H9 (cell line): ENCODE results near the gene UGT1A3. TPM values are rescaled to one million over a fixed set of nuclear protein-coding genes. Genes with fewer than 3 reads are reported as not detected.

Experiments used
- DNase-seq: peaks from one replicate; pipeline ENCODE4 v3.0.0-alpha.2; 2017
- H2AFZ ChIP-seq: one replicate; pipeline ENCODE4 v1.6.1; 2013; ENCODE audit warnings: mild to moderate bottlenecking, low read length, control low read depth, moderate library complexity
- H2AK5ac ChIP-seq: 2 replicates; pipeline ENCODE4 v1.6.1; 2013; ENCODE audit warnings: low read length, control low read depth, mixed read lengths; ENCODE audit not compliant: insufficient read length
- H2BK120ac ChIP-seq: one replicate; pipeline ENCODE4 v1.6.1; 2013; ENCODE audit warnings: low read depth, mild to moderate bottlenecking, low read length, control low read depth, inconsistent platforms; ENCODE audit not compliant: poor library complexity, severe bottlenecking
- H2BK12ac ChIP-seq: 2 replicates; pipeline ENCODE4 v1.6.1; 2013; ENCODE audit warnings: low read length, control low read depth, mixed read lengths, low read depth; ENCODE audit not compliant: insufficient read length
- H2BK15ac ChIP-seq: 2 replicates; pipeline ENCODE4 v1.6.1; 2013; ENCODE audit warnings: low read depth, low read length, control low read depth
- H2BK20ac ChIP-seq: one replicate; pipeline ENCODE4 v1.6.1; 2013; ENCODE audit warnings: low read depth, mild to moderate bottlenecking, low read length, control low read depth, inconsistent platforms; ENCODE audit not compliant: poor library complexity, severe bottlenecking
- H2BK5ac ChIP-seq: 2 replicates; pipeline ENCODE4 v1.6.1; 2013; ENCODE audit warnings: low read length, control low read depth, mixed read lengths; ENCODE audit not compliant: insufficient read length
- H3K14ac ChIP-seq: 2 replicates; pipeline ENCODE4 v1.6.1; 2013; ENCODE audit warnings: low read length, control low read depth; ENCODE audit not compliant: insufficient read depth
- H3K18ac ChIP-seq: 2 replicates; pipeline ENCODE4 v1.6.1; 2013; ENCODE audit warnings: low read depth, mild to moderate bottlenecking, mixed read lengths, low read length, control low read depth; ENCODE audit not compliant: insufficient read length
- H3K23ac ChIP-seq: 2 replicates; pipeline ENCODE4 v1.6.1; 2013; ENCODE audit warnings: low read length, control low read depth, mixed read lengths, low read depth; ENCODE audit not compliant: insufficient read length
- H3K23me2 ChIP-seq: 2 replicates; pipeline ENCODE4 v1.6.1; 2013; ENCODE audit warnings: low read depth, mild to moderate bottlenecking, mixed read lengths, low read length, control low read depth; ENCODE audit not compliant: insufficient read length, poor library complexity, severe bottlenecking
- H3K27ac ChIP-seq: 2 replicates; pipeline ENCODE4 v1.5.1; 2013; ENCODE audit warnings: low read length, control low read depth, mixed read lengths, low read depth; ENCODE audit not compliant: insufficient read length
- H3K27me3 ChIP-seq: 2 replicates; pipeline ENCODE4 v1.6.1; 2013; ENCODE audit warnings: low read length, control low read depth, inconsistent platforms; ENCODE audit not compliant: insufficient read depth
- H3K4ac ChIP-seq: 2 replicates; pipeline ENCODE4 v1.6.1; 2013; ENCODE audit warnings: low read depth, mild to moderate bottlenecking, control low read depth, inconsistent platforms, low read length, moderate library complexity
- H3K4me1 ChIP-seq: 2 replicates; pipeline ENCODE4 v1.6.1; 2013; ENCODE audit warnings: low read length, control low read depth, inconsistent platforms; ENCODE audit not compliant: insufficient read depth
- H3K4me2 ChIP-seq: 2 replicates; pipeline ENCODE4 v1.6.1; 2013; ENCODE audit warnings: low read length, control low read depth, mixed read lengths; ENCODE audit not compliant: insufficient read length, insufficient read depth
- H3K56ac ChIP-seq: 2 replicates; pipeline ENCODE4 v1.6.1; 2013; ENCODE audit warnings: low read depth, mild to moderate bottlenecking, mixed read lengths, low read length, control low read depth; ENCODE audit not compliant: insufficient read length
- H3K79me1 ChIP-seq: 2 replicates; pipeline ENCODE4 v1.6.1; 2013; ENCODE audit warnings: low read depth, mild to moderate bottlenecking, moderate library complexity, low read length, control low read depth, inconsistent platforms; ENCODE audit not compliant: insufficient read depth, poor library complexity, severe bottlenecking
- H3K79me2 ChIP-seq: 2 replicates; pipeline ENCODE4 v1.6.1; 2013; ENCODE audit warnings: low read length, control low read depth, inconsistent platforms; ENCODE audit not compliant: insufficient read depth
- H3K9ac ChIP-seq: 2 replicates; pipeline ENCODE4 v1.6.1; 2013; ENCODE audit warnings: low read length, control low read depth, mixed read lengths; ENCODE audit not compliant: insufficient read length; ENCODE audit errors: extremely low read depth
- H3K9me3 ChIP-seq: one replicate; pipeline ENCODE4 v1.6.1; 2013; ENCODE audit warnings: low read depth, low read length, inconsistent platforms; ENCODE audit not compliant: control insufficient read depth
- H3T11ph ChIP-seq: one replicate; pipeline ENCODE4 v1.6.1; 2013; ENCODE audit warnings: mild to moderate bottlenecking, low read length, control low read depth, inconsistent platforms
- H4K20me1 ChIP-seq: one replicate; pipeline ENCODE4 v1.6.1; 2013; ENCODE audit not compliant: control insufficient read depth, insufficient read length, insufficient read depth
- H4K5ac ChIP-seq: 2 replicates; pipeline ENCODE4 v1.6.1; 2013; ENCODE audit warnings: low read depth, mild to moderate bottlenecking, mixed read lengths, low read length, control low read depth; ENCODE audit not compliant: insufficient read length
- H4K8ac ChIP-seq: replicated peaks from 2 replicates; pipeline ENCODE4 v1.6.1; 2013; ENCODE audit warnings: low read length, control low read depth, mixed read lengths, low read depth; ENCODE audit not compliant: insufficient read length
- H4K91ac ChIP-seq: 2 replicates; pipeline ENCODE4 v1.6.1; 2013; ENCODE audit warnings: low read depth, mild to moderate bottlenecking, moderate library complexity, mixed read lengths, low read length, control low read depth; ENCODE audit not compliant: insufficient read length
- H3K27ac Mint-ChIP-seq, 3 experiments: 2 replicates in 2 of 3; 3 replicates in 1 of 3; pipeline ENCODE4 v1.8.0; 2020 to 2021; ENCODE audit warnings: mixed read lengths in 3 of 3, mild to moderate bottlenecking in 1 of 3, moderate library complexity in 1 of 3
- H3K27me3 Mint-ChIP-seq: 2 replicates; pipeline ENCODE4 v1.8.0; 2021; ENCODE audit warnings: low read depth, mild to moderate bottlenecking, moderate library complexity, mixed read lengths
- H3K36me3 Mint-ChIP-seq, 3 experiments: 2 replicates in 2 of 3; 3 replicates in 1 of 3; pipeline ENCODE4 v1.8.0; 2020 to 2021; ENCODE audit warnings: low read depth in 3 of 3, mixed read lengths in 3 of 3; ENCODE audit not compliant: insufficient read depth in 1 of 3
- H3K4me1 Mint-ChIP-seq, 2 experiments: 2 replicates each; pipeline ENCODE4 v1.8.0; 2020; ENCODE audit warnings: mixed read lengths in 2 of 2
- H3K4me3 Mint-ChIP-seq, 2 experiments: 2 replicates in 1 of 2; 3 replicates in 1 of 2; pipeline ENCODE4 v1.8.0; 2020 to 2021; ENCODE audit warnings: mild to moderate bottlenecking in 2 of 2, mixed read lengths in 2 of 2, moderate library complexity in 1 of 2
- H3K9me3 Mint-ChIP-seq, 2 experiments: 2 replicates in 1 of 2; 3 replicates in 1 of 2; pipeline ENCODE4 v1.8.0; 2020; ENCODE audit warnings: mild to moderate bottlenecking in 2 of 2, mixed read lengths in 2 of 2, moderate library complexity in 1 of 2
- CTCF ChIP-seq: fragments of 200-600 bp; sonication (generic); conservative IDR thresholded peaks from 3 replicates; pipeline ENCODE4 v1.8.0; 2021; ENCODE audit warnings: antibody characterized with exemption, mild to moderate bottlenecking
- WGBS: extraction: QIAGEN DNeasy Blood & Tissue Kit; methylation state at CpG from one replicate; pipeline ENCODE4 v1.1.7; 2013; ENCODE audit warnings: missing lambda C conversion rate, low lambda C conversion rate, mixed read lengths; ENCODE audit not compliant: insufficient read length; ENCODE audit errors: extremely low coverage; 5-methylcytosine and 5-hydroxymethylcytosine counted together
- total RNA-seq: library from RNA; stranded (reverse); gene quantifications from 2 replicates; pipeline ENCODE4 v1.2.1, GENCODE V29; 2021

Gene UGT1A3
- total RNA-seq, 1 experiment from 2014 or later, result not detected

- no peaks in the 10 kb centered on the region for H3K79me2 ChIP-seq
- no peak overlapping the region for H2BK5ac ChIP-seq
- no peak overlapping the region for H3K4me2 ChIP-seq
- H3K56ac ChIP-seq, result no peak overlapping the region
- H3K23ac ChIP-seq, result no peak overlapping the region
- no peaks in the 10 kb centered on the region for H3K27me3 ChIP-seq
- no peak for DNase-seq
- no peak overlapping the region for H2AK5ac ChIP-seq
- H3T11ph ChIP-seq, result no peak overlapping the region
- H2BK12ac ChIP-seq, result no peak overlapping the region
- H3K27ac ChIP-seq, result no peak overlapping the region
- no peak overlapping the region for H3K9ac ChIP-seq
- no peak overlapping the region for H4K91ac ChIP-seq
- H4K8ac ChIP-seq, result no peak overlapping the region
- H3K79me1 ChIP-seq, result no peaks in the 10 kb centered on the region
- no peak overlapping the region for H2BK20ac ChIP-seq
- H4K5ac ChIP-seq, result no peak overlapping the region
- H3K4ac ChIP-seq, result no peak overlapping the region
- no peak overlapping the region; the same call in 1 of the 2 replicates for H3K14ac ChIP-seq
- H3K9me3 Mint-ChIP-seq, result peaks cover 11 to 16% of the 10 kb centered on the region in 2 experiments
- no CpG with 5 or more reads among the region's 46 CpGs for WGBS
- TF ChIP-seq CTCF, result no peak
- H3K23me2 ChIP-seq, result no peaks in the 10 kb centered on the region
- H2BK120ac ChIP-seq, result no peak overlapping the region
- no peak overlapping the region for H2AFZ ChIP-seq
- no peaks in the 10 kb centered on the region for H3K9me3 ChIP-seq
- H3K4me3 Mint-ChIP-seq, result no peak overlapping the region
- no peak overlapping the region for H3K18ac ChIP-seq
- peaks cover 6% of the 10 kb centered on the region for H3K27me3 Mint-ChIP-seq
- no peaks in the 10 kb centered on the region for H3K4me1 ChIP-seq
- no peaks in the 10 kb centered on the region for H4K20me1 ChIP-seq
- peaks cover 0 to 3% (median 0%) of the 10 kb centered on the region in 3 experiments; a peak in 1 of 7 replicates for H3K36me3 Mint-ChIP-seq
- H3K27ac Mint-ChIP-seq, result no peak overlapping the region
- no peak overlapping the region for H2BK15ac ChIP-seq
- no peaks in the 10 kb centered on the region for H3K4me1 Mint-ChIP-seq
Observed at GRCh38 chr2:233743464-233744259, 14.8 kb downstream of the UGT1A3 start.
